GM12873 (cell line): ENCODE results near the gene BAIAP2L2.

Source experiments
- CTCF ChIP-seq: IDR thresholded peaks from 2 replicates; pipeline ENCODE4 v1.5.1; 2012; ENCODE audit warnings: low read depth, mild to moderate bottlenecking, moderate library complexity, low read length, control low read depth; ENCODE audit not compliant: insufficient read depth; ENCODE audit errors: missing control alignments

Gene BAIAP2L2, protein sequence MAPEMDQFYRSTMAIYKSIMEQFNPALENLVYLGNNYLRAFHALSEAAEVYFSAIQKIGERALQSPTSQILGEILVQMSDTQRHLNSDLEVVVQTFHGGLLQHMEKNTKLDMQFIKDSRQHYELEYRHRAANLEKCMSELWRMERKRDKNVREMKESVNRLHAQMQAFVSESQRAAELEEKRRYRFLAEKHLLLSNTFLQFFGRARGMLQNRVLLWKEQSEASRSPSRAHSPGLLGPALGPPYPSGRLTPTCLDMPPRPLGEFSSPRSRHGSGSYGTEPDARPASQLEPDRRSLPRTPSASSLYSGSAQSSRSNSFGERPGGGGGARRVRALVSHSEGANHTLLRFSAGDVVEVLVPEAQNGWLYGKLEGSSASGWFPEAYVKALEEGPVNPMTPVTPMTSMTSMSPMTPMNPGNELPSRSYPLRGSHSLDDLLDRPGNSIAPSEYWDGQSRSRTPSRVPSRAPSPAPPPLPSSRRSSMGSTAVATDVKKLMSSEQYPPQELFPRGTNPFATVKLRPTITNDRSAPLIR

GRCh38 chr22:38110008-38110862 lies at the start of gene BAIAP2L2:
BAIAP2L2 (minus strand) TSS chr22:38110684; CDS start chr22:38110525, 159 bp downstream.
- no peak for TF ChIP-seq CTCF

- TF ChIP-seq CTCF = no peak
These were observed 45.2 kb upstream of the BAIAP2L2 start for GRCh38 chr22:38155703-38156102.

DNA sequence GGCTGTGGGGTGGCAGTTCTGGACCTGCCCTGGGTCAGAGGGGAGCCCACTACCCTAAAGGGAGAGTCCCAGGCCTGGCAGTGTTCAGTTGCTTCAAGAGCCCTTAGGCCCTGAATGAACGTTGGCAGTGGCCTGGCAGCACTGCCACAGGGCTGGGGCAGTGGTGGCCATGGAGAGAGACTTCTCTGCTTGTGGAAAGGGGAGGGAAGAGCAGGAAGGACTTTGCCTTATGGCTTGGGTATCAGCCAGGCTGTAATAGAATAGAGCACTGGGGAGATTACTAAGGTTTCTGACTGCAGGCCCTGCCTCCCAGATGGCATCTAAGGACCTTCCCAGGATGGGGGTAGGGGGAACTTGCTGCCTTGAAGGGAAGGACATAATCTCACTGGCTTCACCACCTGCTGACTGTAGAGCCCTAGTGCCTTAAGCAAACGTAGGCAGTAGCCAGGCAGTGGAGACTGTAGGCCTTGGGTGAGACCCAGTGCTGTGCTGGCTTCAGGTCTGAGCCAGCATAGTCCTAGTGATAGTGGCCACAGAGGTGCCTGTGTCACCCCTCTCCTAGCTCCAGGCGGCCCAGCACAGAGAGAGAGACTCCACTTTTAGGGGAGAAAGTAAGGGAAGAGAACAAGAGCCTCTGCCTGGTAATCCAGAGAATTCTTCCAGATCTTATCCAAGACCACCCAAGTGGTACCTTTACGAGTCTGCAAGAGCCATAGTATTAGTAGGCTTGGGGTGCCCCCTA lies 43.5 kb upstream of the BAIAP2L2 start:
- no peak for TF ChIP-seq CTCF

- no peak for TF ChIP-seq CTCF
These were observed 40.6 kb upstream of the BAIAP2L2 start for GRCh38 chr22:38151126-38151500.

DNA sequence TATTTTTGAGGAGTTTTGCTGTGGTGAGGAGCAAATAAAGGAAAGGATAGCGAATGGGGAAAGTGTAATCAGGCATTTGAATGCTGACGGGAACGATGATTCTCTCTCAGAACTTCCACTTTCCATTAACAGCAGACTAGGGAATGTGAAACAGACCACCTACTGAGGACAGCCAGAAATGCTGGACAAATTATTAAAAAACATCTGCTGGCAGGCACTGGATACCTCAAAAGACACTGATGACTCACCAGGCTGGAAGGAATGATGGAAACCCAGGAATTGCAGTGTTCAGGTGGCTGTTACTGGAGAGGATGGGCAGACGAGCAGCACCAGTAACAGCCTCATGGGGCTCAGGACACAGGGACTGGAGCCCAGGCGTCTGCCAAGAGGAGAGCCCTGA lies 37.8 kb upstream of the BAIAP2L2 start:
- no peak for TF ChIP-seq CTCF

DNA sequence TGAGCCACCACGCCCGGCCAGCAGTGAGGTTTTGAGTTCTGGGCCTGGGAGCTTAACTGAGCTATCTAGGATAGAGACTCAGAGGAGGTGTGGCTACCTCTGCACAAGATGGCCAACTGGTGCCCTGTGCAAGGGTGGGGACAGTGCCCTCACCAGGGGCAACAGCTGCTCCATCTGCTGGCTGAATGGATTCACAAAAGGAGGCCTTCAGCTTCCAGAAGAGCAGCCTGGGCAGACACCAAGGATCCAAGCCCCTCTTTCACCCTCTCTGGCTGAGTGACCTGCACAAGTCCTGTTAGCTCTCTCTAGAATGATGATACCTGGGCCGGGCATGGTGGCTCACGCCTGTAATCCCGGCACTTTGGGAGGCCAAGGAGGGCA lies 33.5 kb upstream of the BAIAP2L2 start:
- no peak for TF ChIP-seq CTCF
